K562 (cell line): ENCODE results near the gene CRIP1. TPM values are rescaled to one million over a fixed set of nuclear protein-coding genes. Genes with fewer than 3 reads are reported as not detected.

Experiments used
- ATAC-seq: fragments of 200-7000 bp; cut with Tn5 transposase; 3 replicates; pipeline ENCODE4 v1.9.1; 2020; ENCODE audit warnings: moderate library complexity
- BruUV-seq: library from RNA; stranded (reverse); fragments of 400-500 nt; replicated peaks from 2 replicates; lab custom pipeline; 2021; lab: Mats Ljungman, UMichigan
- CTCF ChIA-PET: fragments of 300-600 bp; formaldehyde crosslinking; extraction: SDS; loops from one replicate; lab custom pipeline; 2021; ENCODE audit warnings: low intra/inter-chr PET ratio; lab: Yijun Ruan, JAX
- POLR2A ChIA-PET: fragments of 300-600, 350-650 bp; sonication (Branson Sonifier 250); formaldehyde crosslinking; extraction: SDS; loops from one replicate; lab custom pipeline; 2021; ENCODE audit warnings: antibody characterized with exemption, inconsistent platforms; lab: Yijun Ruan, JAX
- DNase-seq, 4 experiments: peaks; one replicate each; pipeline versions ENCODE4 v3.0.0 to v3.0.0-alpha.2; 2011 to 2018; ENCODE audit warnings: low spot score in 3 of 4, mixed read lengths in 3 of 4; ENCODE audit errors: extremely low read depth in 1 of 4
- FAIRE-seq: peaks from 2 replicates; lab custom pipeline; 2011; peaks lifted over from hg19 to GRCh38; lab: Jason Lieb, UNC
- H2AFZ ChIP-seq: 2 replicates; pipeline ENCODE4 v1.6.0; 2011; ENCODE audit warnings: low read depth, low read length, control low read depth, inconsistent platforms
- H3K27ac ChIP-seq: fragments of 200-600 bp; 3 replicates; pipeline ENCODE4 v1.8.0; 2011; ENCODE audit warnings: low read depth, mild to moderate bottlenecking, control low read depth, inconsistent platforms, low read length, moderate library complexity, mixed read lengths; ENCODE audit errors: extremely low read depth
- H3K27me3 ChIP-seq, 2 experiments: fragments of 300-600 bp in 1 of 2; 2 replicates in 1 of 2; 3 replicates in 1 of 2; pipeline versions ENCODE4 v1.6.0 to v1.8.0; 2011; ENCODE audit warnings: inconsistent platforms in 2 of 2, low read length in 2 of 2, mild to moderate bottlenecking in 1 of 2, mixed read lengths in 1 of 2, moderate library complexity in 1 of 2; ENCODE audit not compliant: control insufficient read depth in 2 of 2, insufficient read depth in 2 of 2
- H3K36me3 ChIP-seq: fragments of 300-600 bp; 3 replicates; pipeline ENCODE4 v1.8.0; 2011; ENCODE audit warnings: mild to moderate bottlenecking, low read length, inconsistent platforms; ENCODE audit not compliant: control insufficient read depth, insufficient read depth
- H3K4me1 ChIP-seq, 2 experiments: fragments of 200-600 bp in 1 of 2; replicated peaks in 1 of 2; 2 replicates in 1 of 2; 3 replicates in 1 of 2; pipeline versions ENCODE4 v1.5.1 to v1.8.0; 2011; ENCODE audit warnings: inconsistent platforms in 2 of 2, low read length in 2 of 2, mild to moderate bottlenecking in 1 of 2, mixed read lengths in 1 of 2, moderate library complexity in 1 of 2; ENCODE audit not compliant: control insufficient read depth in 2 of 2, insufficient read depth in 2 of 2
- H3K4me2 ChIP-seq: 2 replicates; pipeline ENCODE4 v1.6.1; 2011; ENCODE audit warnings: low read length, control low read depth, inconsistent platforms, mixed read lengths; ENCODE audit not compliant: insufficient read depth
- H3K4me3 ChIP-seq: fragments of 200-600 bp; sonication (generic), shearing (Covaris generic); 2 replicates; pipeline ENCODE4 v1.5.1; 2016; ENCODE audit warnings: control low read depth, inconsistent platforms
- H3K79me2 ChIP-seq: fragments of 200-600 bp; 3 replicates; pipeline ENCODE4 v1.8.0; 2011; ENCODE audit warnings: low read length, inconsistent platforms; ENCODE audit not compliant: control insufficient read depth, insufficient read depth
- H3K9ac ChIP-seq, 2 experiments: 2 replicates each; pipeline versions ENCODE4 v1.6.0 to v1.6.1; 2011; ENCODE audit warnings: low read depth in 2 of 2, low read length in 2 of 2, control low read depth in 1 of 2, inconsistent platforms in 1 of 2, mild to moderate bottlenecking in 1 of 2, mixed read lengths in 1 of 2; ENCODE audit not compliant: insufficient read depth in 1 of 2
- H3K9me1 ChIP-seq: one replicate; pipeline ENCODE4 v1.6.0; 2011; ENCODE audit warnings: inconsistent platforms, mild to moderate bottlenecking, low read length, moderate library complexity; ENCODE audit not compliant: control insufficient read depth, insufficient read depth
- H3K9me3 ChIP-seq: replicated peaks from 2 replicates; pipeline ENCODE4 v1.5.1; 2011; ENCODE audit warnings: low read depth, low read length, inconsistent platforms; ENCODE audit not compliant: control insufficient read depth, insufficient read depth
- H4K20me1 ChIP-seq: replicated peaks from 2 replicates; pipeline ENCODE4 v1.6.1; 2011; ENCODE audit warnings: low read length, inconsistent platforms, mixed read lengths; ENCODE audit not compliant: control insufficient read depth, insufficient read depth
- FOS ChIP-seq: IDR thresholded peaks from 3 replicates; pipeline ENCODE4 v1.6.1; 2011; ENCODE audit not compliant: insufficient read length; ENCODE audit errors: extremely low read depth
- LCOR ChIP-seq: sonication (generic); formaldehyde crosslinking; IDR thresholded peaks from 2 replicates; pipeline ENCODE4 v1.8.0; 2022; ENCODE audit warnings: mild to moderate bottlenecking, missing genetic modification reagents
- NR2F6 ChIP-seq: fragments of 450-650 bp; formaldehyde crosslinking; IDR thresholded peaks from 2 replicates; pipeline ENCODE4 v1.4.0; 2020; ENCODE audit warnings: mild to moderate bottlenecking
- PRPF4 ChIP-seq: fragments of 200-400 bp; formaldehyde crosslinking; IDR thresholded peaks from one replicate; pipeline ENCODE4 v1.6.1; 2017; ENCODE audit warnings: low read length, low read depth, mild to moderate bottlenecking; ENCODE audit not compliant: insufficient read depth, poor library complexity, severe bottlenecking
- TEAD1 ChIP-seq, 2 experiments: fragments of 450-650 bp in 1 of 2; sonication (generic) in 1 of 2; formaldehyde crosslinking; IDR thresholded peaks; 2 replicates each; pipeline versions ENCODE4 v1.4.0 to v1.8.0; 2020 to 2022; ENCODE audit warnings: mild to moderate bottlenecking in 2 of 2, missing genetic modification reagents in 1 of 2
- XRCC3 ChIP-seq: fragments of 450-650 bp; IDR thresholded peaks from 2 replicates; pipeline ENCODE4 v1.6.1; 2017; ENCODE audit warnings: mild to moderate bottlenecking, moderate library complexity
- WGBS: fragments of 100-300 bp; shearing (Covaris generic); methylation state at CpG from one replicate; pipeline ENCODE4 v1.1.6; 2016; ENCODE audit warnings: low coverage, mixed read lengths; ENCODE audit not compliant: insufficient coverage; ENCODE audit errors: missing lambda C conversion rate; 5-methylcytosine and 5-hydroxymethylcytosine counted together
- in situ Hi-C: fragments of 300-500 bp; cut with MboI; formaldehyde crosslinking; loops from 4 replicates; pipeline ENCODE4 v1.15.0; 2018; ENCODE audit warnings: inconsistent platforms, mixed read lengths
- intact Hi-C: fragments of 100-400 bp; cut with micrococcal nuclease; formaldehyde crosslinking; loops from 2 replicates; pipeline ENCODE4 v1.14.2; 2022
- polyA plus RNA-seq, 8 experiments: library from polyadenylated mRNA; depleted of rRNA in 4 of 8; stranded (reverse) in 5 of 8; unstranded in 3 of 8; fragments of >200 nt; fragmentation: Nextera tagmentation in 2 of 8; fragmentation: Illumina TruSeq in 1 of 8; extraction: Ambion mirVana in 2 of 8; extraction: Trizol in 1 of 8; gene quantifications; 2 replicates each; pipeline versions ENCODE4 v1.2.1 to v1.2.3, GENCODE V29; 2011 to 2014; ENCODE audit warnings: inconsistent platforms in 1 of 8, missing spikeins in 1 of 8
- total RNA-seq, 7 experiments: library from RNA; depleted of rRNA in 6 of 7; stranded (reverse); fragments of >200 nt in 6 of 7; fragmentation: Illumina TruSeq in 2 of 7; extraction: Trizol in 2 of 7; gene quantifications; 2 replicates each; pipeline versions ENCODE4 v1.2.1 to v1.2.3, GENCODE V29; 2011 to 2021; ENCODE audit warnings: low replicate concordance in 1 of 7
- TF ChIP-seq, protein P1 (sequence below): sonication (generic); formaldehyde crosslinking; IDR thresholded peaks from 2 replicates; pipeline ENCODE4 v1.8.0; 2023; ENCODE audit warnings: missing genetic modification reagents, mild to moderate bottlenecking, borderline replicate concordance

The CRIP1 gene
- total and polyA plus RNA-seq, 9 of the 15 experiments (the other 6 are each of a cell fraction or from before 2014, with no cell fraction given) = 0.11 to 0.58 (median 0.14) TPM; not detected in 6

DNA sequence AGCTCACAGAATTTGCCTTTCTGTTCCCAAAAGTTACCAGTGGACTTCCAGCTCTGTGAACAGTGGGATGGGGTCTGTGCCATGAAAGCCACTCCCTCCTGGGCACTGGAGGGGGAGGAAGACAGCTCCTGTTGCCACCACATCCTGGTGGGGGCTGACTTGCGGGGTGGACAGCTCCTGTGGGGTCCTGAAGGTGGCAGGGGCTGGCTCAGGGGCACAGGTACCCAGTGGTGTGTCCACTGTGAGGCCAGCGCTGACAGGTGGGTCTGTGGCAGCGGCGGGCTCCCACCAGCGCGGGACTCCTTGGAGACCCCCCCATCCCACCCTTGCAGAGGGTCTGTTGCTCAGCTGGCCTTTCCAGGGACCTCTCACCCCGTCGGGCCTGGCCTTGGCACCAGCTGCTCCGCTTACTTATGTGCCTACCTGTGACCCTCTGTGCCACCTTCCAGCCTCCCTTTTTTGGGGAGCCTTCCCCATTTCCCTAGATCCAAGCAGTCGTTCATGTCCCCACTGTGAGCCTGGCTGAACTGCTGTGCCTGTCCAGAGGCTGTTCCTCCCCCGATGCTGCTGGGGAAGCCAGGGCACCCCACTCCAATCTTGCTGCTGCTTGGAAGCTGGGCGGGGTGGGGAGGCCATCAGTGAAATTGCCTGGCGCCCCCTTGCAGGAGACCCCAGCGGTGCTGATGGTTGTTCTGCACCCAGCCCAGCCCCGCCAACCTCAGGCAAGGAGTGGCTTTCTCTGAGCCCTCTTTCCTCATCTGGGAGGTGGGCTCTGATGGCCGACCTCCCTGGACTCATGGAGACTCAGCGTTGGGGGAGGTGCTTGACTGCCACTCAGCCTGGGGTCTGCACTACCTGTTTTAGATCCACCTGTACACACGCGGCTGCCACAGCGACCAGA, 6.5 kb downstream of the CRIP1 start:
- H3K4me1 ChIP-seq = peaks cover 0 to 83% of the 10 kb centered on the region in 2 experiments; a peak in 4 of 5 replicates
- intact Hi-C loops = no loop called here
- POLR2A ChIA-PET = interaction anchor here (1.1 to 2.1 kb wide), 2 partner anchors 8 to 19 kb away, joined by 3 to 15 read pairs; no protein-coding TSS in a partner anchor

More for the DNA sequence above, 6.5 kb downstream of the CRIP1 start:
- H3K4me2 ChIP-seq = no peak overlapping the region
- no peaks in the 10 kb centered on the region for H3K9me3 ChIP-seq
- peaks cover 2% of the 10 kb centered on the region; the same call in 1 of the 3 replicates for H3K36me3 ChIP-seq
- no peak overlapping the region for H3K4me3 ChIP-seq
- CTCF ChIA-PET = no interaction called here
- FAIRE-seq (no peak), DNase-seq (no peak), ATAC-seq (no peak)
- 92% methylated on average over 6 of the region's 20 CpGs for WGBS
- no peak overlapping the region; a peak in 1 of 4 replicates for H3K9ac ChIP-seq
- H4K20me1 ChIP-seq = peaks cover 6% of the 10 kb centered on the region
- in situ Hi-C loops = no loop called here
- BruUV-seq = no TSS peak
- H3K79me2 ChIP-seq = peaks cover 5% of the 10 kb centered on the region; the same call in 2 of the 3 replicates
- H3K27ac ChIP-seq = no peak overlapping the region
- no peaks in the 10 kb centered on the region for H3K9me1 ChIP-seq
- H2AFZ ChIP-seq = no peak overlapping the region
- TF ChIP-seq FOS = no peak
- TF ChIP-seq, protein P1, sequence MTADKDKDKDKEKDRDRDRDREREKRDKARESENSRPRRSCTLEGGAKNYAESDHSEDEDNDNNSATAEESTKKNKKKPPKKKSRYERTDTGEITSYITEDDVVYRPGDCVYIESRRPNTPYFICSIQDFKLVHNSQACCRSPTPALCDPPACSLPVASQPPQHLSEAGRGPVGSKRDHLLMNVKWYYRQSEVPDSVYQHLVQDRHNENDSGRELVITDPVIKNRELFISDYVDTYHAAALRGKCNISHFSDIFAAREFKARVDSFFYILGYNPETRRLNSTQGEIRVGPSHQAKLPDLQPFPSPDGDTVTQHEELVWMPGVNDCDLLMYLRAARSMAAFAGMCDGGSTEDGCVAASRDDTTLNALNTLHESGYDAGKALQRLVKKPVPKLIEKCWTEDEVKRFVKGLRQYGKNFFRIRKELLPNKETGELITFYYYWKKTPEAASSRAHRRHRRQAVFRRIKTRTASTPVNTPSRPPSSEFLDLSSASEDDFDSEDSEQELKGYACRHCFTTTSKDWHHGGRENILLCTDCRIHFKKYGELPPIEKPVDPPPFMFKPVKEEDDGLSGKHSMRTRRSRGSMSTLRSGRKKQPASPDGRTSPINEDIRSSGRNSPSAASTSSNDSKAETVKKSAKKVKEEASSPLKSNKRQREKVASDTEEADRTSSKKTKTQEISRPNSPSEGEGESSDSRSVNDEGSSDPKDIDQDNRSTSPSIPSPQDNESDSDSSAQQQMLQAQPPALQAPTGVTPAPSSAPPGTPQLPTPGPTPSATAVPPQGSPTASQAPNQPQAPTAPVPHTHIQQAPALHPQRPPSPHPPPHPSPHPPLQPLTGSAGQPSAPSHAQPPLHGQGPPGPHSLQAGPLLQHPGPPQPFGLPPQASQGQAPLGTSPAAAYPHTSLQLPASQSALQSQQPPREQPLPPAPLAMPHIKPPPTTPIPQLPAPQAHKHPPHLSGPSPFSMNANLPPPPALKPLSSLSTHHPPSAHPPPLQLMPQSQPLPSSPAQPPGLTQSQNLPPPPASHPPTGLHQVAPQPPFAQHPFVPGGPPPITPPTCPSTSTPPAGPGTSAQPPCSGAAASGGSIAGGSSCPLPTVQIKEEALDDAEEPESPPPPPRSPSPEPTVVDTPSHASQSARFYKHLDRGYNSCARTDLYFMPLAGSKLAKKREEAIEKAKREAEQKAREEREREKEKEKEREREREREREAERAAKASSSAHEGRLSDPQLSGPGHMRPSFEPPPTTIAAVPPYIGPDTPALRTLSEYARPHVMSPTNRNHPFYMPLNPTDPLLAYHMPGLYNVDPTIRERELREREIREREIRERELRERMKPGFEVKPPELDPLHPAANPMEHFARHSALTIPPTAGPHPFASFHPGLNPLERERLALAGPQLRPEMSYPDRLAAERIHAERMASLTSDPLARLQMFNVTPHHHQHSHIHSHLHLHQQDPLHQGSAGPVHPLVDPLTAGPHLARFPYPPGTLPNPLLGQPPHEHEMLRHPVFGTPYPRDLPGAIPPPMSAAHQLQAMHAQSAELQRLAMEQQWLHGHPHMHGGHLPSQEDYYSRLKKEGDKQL (CRISPR knock-in tag) = no peak
- no peak for TF ChIP-seq NR2F6 (CRISPR knock-in tag)
- no peak for TF ChIP-seq PRPF4
- no peak for TF ChIP-seq TEAD1 (CRISPR knock-in tag; IDR thresholded peaks at IDR 0.05)
- TF ChIP-seq LCOR (CRISPR knock-in tag) = no peak
- TF ChIP-seq XRCC3 = no peak
- TF ChIP-seq, all 486 proteins: peak for 0
- H3K27me3 ChIP-seq = no peaks in the 10 kb centered on the region
